ENCODE data around the gene SKAP1.

Gene SKAP1

GRCh38 chr17:48283907-48284306 is 146.1 kb downstream of the SKAP1 start:
- Histone ChIP-seq H3F3A (ENCODE audit: insufficient read depth) (no peaks in the 10 kb centered on the region), H3K27ac (ENCODE audit: low read depth, low read length) (no peak overlapping the region), H3K9ac (ENCODE audit: low read length) (no peak overlapping the region), H2AFZ (ENCODE audit: low read depth, low read length, severe bottlenecking) (no peak overlapping the region), H3K9me2 (replicated peaks; ENCODE audit: insufficient read depth, low read length) (no peaks in the 10 kb centered on the region), H3K27me3 (ENCODE audit: low read length) (no peaks in the 10 kb centered on the region), H3K36me3 (ENCODE audit: low read length) (no peaks in the 10 kb centered on the region), H3K4me2 (ENCODE audit: low read depth, low read length, poor library complexity, severe bottlenecking) (no peak overlapping the region), H3K79me2 (ENCODE audit: insufficient read depth, low read length) (no peaks in the 10 kb centered on the region), H4K20me1 (ENCODE audit: low read depth, low read length) (no peaks in the 10 kb centered on the region), H3K4me3 (ENCODE audit: insufficient read depth, low read length, poor library complexity, severe bottlenecking) (no peak overlapping the region), H3K9me3 (ENCODE audit: insufficient read depth, low read length) (no peaks in the 10 kb centered on the region)
- no peak for TF ChIP-seq EZH2phosphoT487 (conservative IDR thresholded peaks at IDR 0.05; ENCODE audit: low read length)
- TF ChIP-seq, protein P1, sequence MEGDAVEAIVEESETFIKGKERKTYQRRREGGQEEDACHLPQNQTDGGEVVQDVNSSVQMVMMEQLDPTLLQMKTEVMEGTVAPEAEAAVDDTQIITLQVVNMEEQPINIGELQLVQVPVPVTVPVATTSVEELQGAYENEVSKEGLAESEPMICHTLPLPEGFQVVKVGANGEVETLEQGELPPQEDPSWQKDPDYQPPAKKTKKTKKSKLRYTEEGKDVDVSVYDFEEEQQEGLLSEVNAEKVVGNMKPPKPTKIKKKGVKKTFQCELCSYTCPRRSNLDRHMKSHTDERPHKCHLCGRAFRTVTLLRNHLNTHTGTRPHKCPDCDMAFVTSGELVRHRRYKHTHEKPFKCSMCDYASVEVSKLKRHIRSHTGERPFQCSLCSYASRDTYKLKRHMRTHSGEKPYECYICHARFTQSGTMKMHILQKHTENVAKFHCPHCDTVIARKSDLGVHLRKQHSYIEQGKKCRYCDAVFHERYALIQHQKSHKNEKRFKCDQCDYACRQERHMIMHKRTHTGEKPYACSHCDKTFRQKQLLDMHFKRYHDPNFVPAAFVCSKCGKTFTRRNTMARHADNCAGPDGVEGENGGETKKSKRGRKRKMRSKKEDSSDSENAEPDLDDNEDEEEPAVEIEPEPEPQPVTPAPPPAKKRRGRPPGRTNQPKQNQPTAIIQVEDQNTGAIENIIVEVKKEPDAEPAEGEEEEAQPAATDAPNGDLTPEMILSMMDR (IDR thresholded peaks at IDR 0.05; ENCODE audit: insufficient read depth, low read length, poor library complexity, severe bottlenecking) = no peak

- Histone ChIP-seq H3K27ac (ENCODE audit: low read depth, low read length) (no peak overlapping the region), H3K4me3 (ENCODE audit: insufficient read depth, low read length, poor library complexity, severe bottlenecking) (no peak overlapping the region), H2AFZ (ENCODE audit: low read depth, low read length, severe bottlenecking) (no peak overlapping the region), H3K27me3 (ENCODE audit: low read length) (no peaks in the 10 kb centered on the region), H3F3A (ENCODE audit: insufficient read depth) (no peaks in the 10 kb centered on the region), H3K4me2 (ENCODE audit: low read depth, low read length, poor library complexity, severe bottlenecking) (no peak overlapping the region), H3K9me3 (ENCODE audit: insufficient read depth, low read length) (no peaks in the 10 kb centered on the region), H3K36me3 (ENCODE audit: low read length) (no peaks in the 10 kb centered on the region), H3K9me2 (replicated peaks; ENCODE audit: insufficient read depth, low read length) (no peaks in the 10 kb centered on the region), H3K79me2 (ENCODE audit: insufficient read depth, low read length) (no peaks in the 10 kb centered on the region), H4K20me1 (ENCODE audit: low read depth, low read length) (no peaks in the 10 kb centered on the region), H3K9ac (ENCODE audit: low read length) (no peak overlapping the region)
- TF ChIP-seq, protein P1 (IDR thresholded peaks at IDR 0.05; ENCODE audit: insufficient read depth, low read length, poor library complexity, severe bottlenecking) = no peak
- TF ChIP-seq EZH2phosphoT487 (conservative IDR thresholded peaks at IDR 0.05; ENCODE audit: low read length) = no peak
Measured at GRCh38 chr17:48283411-48283810, 146.6 kb downstream of the SKAP1 start.

DNA sequence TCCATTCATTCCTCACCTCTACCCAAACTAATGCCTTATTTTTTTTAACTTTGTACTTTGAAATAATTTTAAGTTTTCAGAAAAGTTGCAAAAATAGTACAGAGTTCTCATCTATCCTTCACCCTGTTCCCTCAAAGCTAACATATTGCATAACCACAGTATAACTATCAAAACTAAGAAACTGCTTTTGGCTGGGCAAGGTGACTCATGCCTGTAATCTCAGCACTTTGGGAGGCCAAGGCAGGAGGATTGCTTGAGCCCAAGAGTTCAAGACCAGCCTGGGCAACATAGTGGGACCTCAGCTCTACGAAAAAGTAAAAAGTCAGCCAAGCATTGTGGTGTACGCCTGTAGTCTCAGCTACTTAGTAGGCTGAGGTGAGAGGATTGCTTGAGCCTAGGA is 147.7 kb downstream of the SKAP1 start:
- TF ChIP-seq, protein P1 (IDR thresholded peaks at IDR 0.05; ENCODE audit: insufficient read depth, low read length, poor library complexity, severe bottlenecking) = no peak
- no peak for TF ChIP-seq EZH2phosphoT487 (conservative IDR thresholded peaks at IDR 0.05; ENCODE audit: low read length)
- H3F3A ChIP-seq (ENCODE audit: insufficient read depth) = no peaks in the 10 kb centered on the region
- no peaks in the 10 kb centered on the region for H4K20me1 ChIP-seq (ENCODE audit: low read depth, low read length)
- H3K9me3 ChIP-seq (ENCODE audit: insufficient read depth, low read length) = no peaks in the 10 kb centered on the region
- H3K27me3 ChIP-seq (ENCODE audit: low read length) = no peaks in the 10 kb centered on the region
- no peak overlapping the region for H3K4me2 ChIP-seq (ENCODE audit: low read depth, low read length, poor library complexity, severe bottlenecking)
- no peak overlapping the region for H3K9ac ChIP-seq (ENCODE audit: low read length)
- no peak overlapping the region for H3K4me3 ChIP-seq (ENCODE audit: insufficient read depth, low read length, poor library complexity, severe bottlenecking)
- H3K9me2 ChIP-seq (replicated peaks; ENCODE audit: insufficient read depth, low read length) = no peaks in the 10 kb centered on the region
- no peaks in the 10 kb centered on the region for H3K79me2 ChIP-seq (ENCODE audit: insufficient read depth, low read length)
- H3K36me3 ChIP-seq (ENCODE audit: low read length) = no peaks in the 10 kb centered on the region
- H3K27ac ChIP-seq (ENCODE audit: low read depth, low read length) = no peak overlapping the region
- H2AFZ ChIP-seq (ENCODE audit: low read depth, low read length, severe bottlenecking) = no peak overlapping the region

Measured in SU-DHL-6 (cell line).